GM13976 (cell line): ENCODE data around the gene STK24.

Experiments used
- DNase-seq: peaks from one replicate; pipeline ENCODE4 v3.0.0; 2012; ENCODE audit warnings: low spot score
- CTCF ChIP-seq: IDR thresholded peaks from 2 replicates; pipeline ENCODE4 v1.5.1; 2012; ENCODE audit warnings: borderline replicate concordance, mild to moderate bottlenecking; ENCODE audit not compliant: insufficient read depth; ENCODE audit errors: extremely low read depth, missing control alignments, control extremely low read depth
- in situ Hi-C: fragments of 300-500 bp; cut with MboI; formaldehyde crosslinking; loops from one replicate; pipeline ENCODE4 v1.12.0; 2022; ENCODE audit warnings: low sequenced_read_pairs, mixed read lengths, inconsistent platforms; ENCODE audit not compliant: unreplicated experiment

The STK24 gene

DNA sequence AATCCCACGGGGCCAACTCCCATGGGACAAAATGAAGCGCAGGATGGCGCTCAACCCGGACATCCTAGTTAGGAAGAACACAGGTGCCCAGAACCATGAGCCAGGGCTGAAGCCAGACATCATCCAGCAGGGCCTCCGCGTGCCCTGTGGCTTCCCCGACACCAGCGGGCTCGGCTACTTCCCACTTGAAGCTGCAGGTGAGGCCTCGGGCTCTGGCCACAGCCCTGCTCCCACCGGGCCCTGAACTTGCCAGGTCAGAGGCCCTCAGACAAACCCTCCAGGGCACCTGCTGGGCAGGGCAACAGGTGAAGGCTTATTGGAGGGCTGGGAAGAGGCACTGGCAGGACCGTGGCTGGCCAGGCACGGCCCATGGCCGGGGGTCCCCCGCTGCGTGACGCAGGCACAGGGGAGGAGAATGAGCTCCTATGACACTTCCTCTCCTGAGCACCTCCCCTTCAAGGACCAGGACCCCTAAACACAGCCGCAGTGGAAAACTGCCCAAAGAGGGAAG, 117.7 kb downstream of the STK24 start:
- TF ChIP-seq CTCF: no peak
- no peak for DNase-seq
- in situ Hi-C loops: no loop called here

DNA sequence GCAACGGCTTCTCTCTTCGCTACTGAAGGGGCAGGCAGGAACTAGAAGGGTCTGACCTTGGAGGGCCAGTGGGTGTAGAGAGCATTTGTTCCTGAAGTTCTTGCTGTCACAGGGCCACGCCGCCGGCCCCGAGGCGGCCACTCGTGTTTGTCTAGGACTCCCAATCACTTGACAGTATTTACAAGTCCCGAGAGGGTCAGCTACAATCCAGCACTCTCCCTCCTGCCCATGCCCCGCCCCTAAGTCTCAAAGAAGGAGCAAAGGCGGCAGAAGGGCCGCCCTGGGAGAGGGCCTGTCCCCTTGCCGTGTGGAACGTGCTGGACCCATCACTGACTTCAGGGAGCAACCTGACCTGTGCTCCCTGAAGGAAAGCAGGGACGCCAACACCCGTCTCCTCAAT, 118.5 kb downstream of the STK24 start:
- TF ChIP-seq CTCF: no peak
- in situ Hi-C loops: no loop called here
- no peak for DNase-seq

DNA sequence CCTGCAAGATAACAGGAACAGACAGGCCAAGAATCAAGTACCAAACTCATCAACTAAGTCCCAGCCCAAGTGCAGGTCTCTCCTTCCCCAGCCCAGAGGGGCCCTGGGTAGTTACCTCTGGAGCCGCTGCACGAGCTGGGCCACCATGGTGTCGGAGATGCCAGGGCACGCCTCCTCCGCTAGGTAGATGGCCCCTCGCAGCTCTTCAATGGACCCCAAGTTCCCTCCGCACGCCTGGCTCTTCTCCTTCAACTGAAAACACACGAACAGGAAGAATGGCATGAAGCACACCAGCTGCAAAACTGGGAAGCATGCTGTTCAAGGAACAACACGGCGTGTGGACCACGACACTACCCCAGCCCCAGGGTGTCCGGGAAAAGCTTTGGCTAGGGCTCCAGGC, 119.9 kb downstream of the STK24 start:
- DNase-seq: no peak
- in situ Hi-C loops: no loop called here
- no peak for TF ChIP-seq CTCF

DNA sequence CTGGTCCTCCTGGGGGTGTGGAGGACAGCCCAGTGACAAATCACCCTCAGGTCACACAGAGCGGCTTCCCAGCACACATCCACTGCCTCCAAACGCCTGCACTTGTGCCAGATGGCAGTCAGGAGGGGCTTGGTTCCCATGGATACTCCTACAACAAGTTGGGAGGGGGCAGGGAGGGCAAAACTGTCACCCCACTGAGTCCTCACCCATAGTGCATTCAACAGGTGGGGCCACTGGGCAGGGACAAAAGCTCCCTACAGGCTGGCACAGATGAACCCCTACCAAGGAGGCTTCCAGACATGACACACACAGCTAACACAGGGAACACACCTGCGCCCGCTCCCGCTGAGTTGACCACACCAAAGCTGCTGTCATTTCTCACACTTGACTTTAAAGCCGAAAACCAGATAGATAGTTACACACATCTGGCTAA, 120.5 kb downstream of the STK24 start:
- no peak for TF ChIP-seq CTCF
- DNase-seq: no peak
- in situ Hi-C loops: no loop called here

DNA sequence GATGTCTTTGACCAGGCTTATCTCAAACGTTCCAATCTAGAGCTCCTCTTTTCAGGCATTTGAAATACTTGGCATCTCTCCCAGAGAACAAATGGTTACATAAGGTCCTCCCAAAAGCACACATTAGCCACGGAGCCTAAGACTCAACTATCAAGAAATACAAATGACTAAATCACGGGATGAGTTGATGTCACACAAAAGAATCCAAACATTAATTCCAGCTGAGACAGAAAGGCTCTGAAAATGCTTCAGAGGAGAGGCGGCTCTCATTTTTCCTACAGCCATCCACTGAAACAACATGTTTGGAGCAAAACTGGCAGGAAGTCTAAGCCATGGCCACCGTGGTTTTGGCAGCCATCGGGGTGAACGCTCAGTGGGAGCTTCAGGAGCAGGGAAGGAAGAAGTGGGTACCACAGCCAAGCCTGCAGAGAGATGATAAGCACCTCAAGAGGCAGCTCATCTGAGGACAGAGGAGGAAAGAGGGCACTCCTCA, 122.5 kb downstream of the STK24 start:
- DNase-seq: no peak
- in situ Hi-C loops: no loop called here
- TF ChIP-seq CTCF: no peak

DNA sequence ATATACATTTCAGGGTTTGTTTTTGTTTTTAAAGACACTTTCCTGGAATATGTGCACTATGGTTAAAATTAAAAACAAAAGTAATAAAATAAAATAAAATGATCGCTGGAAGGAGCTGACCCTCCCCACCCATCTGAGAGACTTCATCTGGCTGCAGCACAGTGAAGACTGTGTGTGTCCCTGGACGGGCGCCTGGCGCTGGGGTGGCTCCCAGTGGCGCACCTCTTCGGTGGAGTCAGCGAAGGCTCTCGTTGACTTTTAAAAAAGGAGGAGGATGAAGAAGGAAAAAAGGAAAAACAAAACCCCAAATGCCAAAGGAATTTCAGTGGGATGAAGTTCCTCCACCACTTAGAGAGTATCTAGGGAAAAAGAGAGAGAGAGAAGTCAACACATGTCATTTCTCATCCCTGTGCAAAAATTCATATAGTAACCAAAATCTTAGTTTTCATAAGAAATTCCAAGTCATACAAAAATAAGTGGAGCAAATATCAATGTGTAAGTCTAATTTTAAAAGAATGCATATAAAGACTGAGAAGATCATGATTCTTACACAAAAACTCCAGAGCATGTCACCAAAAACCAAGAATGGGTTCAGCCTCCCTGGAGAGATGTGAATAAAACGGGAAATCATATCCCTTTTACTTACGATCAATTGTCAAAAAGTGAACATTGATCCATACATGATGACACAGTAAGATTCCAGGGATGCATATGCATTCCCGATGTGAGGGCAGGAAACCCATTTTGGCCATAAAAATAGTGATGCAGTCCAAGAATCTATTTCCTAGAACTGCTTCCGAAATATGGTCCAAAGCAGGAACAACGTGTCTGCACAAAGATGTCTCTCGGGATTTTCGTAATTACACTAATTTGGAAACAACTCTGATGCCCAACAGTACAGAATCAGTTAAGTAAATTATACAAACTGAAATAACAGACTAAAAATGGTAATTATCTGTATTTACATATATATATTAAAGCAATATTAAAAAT, 123.8 kb downstream of the STK24 start:
- no peak for TF ChIP-seq CTCF
- in situ Hi-C loops: no loop called here
- no peak for DNase-seq
